ENCODE results near the gene ZDHHC5. TPM values are rescaled to one million over a fixed set of nuclear protein-coding genes. Genes with fewer than 3 reads are reported as not detected.

The ZDHHC5 gene
- 69.2 to 78.2 TPM (median 74.6 TPM) in 5 replicates for total RNA-seq (2022; extraction: Qiagen RNA extraction; ENCODE audit: low read depth)

GRCh38 chr11:57667736-57668433 lies at the start of gene ZDHHC5:
Gene ZDHHC5 (plus strand): TSS chr11:57668114. CDS start chr11:57673091, 4,977 bp downstream.

GRCh38 chr11:57649826-57650738 lies 17.8 kb upstream of the ZDHHC5 start, which contains the start of gene YPEL4:
Gene YPEL4 (minus strand): TSS chr11:57649912. CDS start chr11:57647107, 2,805 bp downstream.

DNA sequence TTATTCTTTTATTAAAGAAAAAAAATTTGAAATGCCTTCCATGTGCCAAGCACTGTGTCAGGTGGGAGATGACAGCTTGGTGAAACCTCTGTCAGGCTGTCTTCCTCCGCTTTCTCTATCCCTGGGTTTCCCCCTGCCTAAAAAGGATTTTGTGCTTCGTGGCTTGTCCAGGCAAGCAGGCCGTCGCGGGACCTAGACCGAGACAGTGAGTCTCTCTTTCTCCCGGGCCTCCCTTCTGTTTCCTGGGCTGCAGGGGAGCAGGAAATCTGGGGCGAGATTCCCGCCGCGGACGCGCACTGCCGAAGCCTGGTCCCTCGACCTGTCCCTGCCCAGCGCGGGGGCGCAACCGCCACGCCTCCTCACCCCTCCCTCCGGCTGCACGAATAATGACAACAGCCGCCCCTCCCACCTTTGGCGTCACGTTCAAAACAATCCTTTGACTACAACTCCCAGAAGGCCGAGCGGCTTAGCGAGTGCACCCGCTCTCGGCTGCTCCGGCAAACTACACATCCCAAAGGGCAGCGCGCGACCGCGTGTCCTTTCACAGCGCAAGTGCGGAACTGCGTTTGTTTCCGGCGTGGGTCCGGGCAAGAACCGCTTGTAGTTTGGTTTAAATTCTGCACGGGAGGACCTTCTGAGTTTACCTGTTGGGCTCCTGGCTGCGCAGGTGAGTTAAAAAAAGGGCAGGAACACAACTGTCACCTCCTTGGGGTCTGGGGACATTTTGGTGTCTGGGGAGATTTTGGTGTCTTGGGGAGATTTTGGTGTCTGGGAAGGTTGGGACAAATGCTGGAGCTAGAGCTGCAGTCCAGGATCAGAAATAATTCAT lies 10.5 kb upstream of the ZDHHC5 start, which contains the start of gene CLP1:
Gene CLP1, plus strand, starts transcription at position 569 of the 829 bp plus-strand sequence. CDS start 1,715 bp downstream, outside the sequence.

GRCh38 chr11:57711414-57712255 lies 43.7 kb downstream of the ZDHHC5 start, which contains the start of gene MED19:
Gene MED19 (minus strand): TSS chr11:57712215. CDS start chr11:57712179, 36 bp downstream.

DNA sequence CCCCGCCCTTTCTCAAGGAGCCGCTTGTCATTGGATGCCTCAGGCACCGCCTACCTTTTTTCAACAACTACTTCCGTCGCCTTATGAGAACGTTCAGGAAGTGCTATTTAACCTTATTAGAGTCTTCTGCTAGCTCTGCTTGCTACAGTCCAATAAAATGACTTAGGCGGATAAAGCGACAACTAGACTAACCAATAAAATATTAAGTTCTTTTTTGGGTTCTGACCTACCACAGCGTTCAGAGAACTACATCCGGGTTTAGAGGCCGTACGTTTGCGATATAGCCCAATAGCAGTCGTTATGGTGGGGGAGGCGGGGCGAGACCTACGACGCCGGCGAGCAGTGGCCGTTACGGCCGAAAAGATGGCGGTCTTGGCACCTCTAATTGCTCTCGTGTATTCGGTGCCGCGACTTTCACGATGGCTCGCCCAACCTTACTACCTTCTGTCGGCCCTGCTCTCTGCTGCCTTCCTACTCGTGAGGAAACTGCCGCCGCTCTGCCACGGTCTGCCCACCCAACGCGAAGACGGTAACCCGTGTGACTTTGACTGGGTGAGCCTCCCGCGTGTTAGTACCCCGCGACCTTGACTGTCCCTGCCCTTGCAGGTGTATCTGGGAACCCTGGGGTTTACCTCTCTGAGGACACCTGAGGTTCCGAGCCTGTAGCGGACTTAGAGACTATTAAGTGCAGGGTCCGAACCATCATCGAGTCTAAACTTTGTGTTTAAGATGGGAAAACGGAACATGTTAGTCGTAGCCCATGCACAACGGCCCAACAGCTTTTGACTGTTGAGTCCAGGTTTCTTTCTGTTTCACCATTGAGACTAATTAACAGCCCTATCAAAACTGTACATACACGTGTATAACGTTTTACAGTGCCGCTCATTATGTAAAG lies 44.6 kb downstream of the ZDHHC5 start, which contains the start of gene TMX2:
Gene TMX2, plus strand, starts transcription at position 338 of the 895 bp plus-strand sequence. Its CDS starts 26 bp downstream, at position 364.

DNA sequence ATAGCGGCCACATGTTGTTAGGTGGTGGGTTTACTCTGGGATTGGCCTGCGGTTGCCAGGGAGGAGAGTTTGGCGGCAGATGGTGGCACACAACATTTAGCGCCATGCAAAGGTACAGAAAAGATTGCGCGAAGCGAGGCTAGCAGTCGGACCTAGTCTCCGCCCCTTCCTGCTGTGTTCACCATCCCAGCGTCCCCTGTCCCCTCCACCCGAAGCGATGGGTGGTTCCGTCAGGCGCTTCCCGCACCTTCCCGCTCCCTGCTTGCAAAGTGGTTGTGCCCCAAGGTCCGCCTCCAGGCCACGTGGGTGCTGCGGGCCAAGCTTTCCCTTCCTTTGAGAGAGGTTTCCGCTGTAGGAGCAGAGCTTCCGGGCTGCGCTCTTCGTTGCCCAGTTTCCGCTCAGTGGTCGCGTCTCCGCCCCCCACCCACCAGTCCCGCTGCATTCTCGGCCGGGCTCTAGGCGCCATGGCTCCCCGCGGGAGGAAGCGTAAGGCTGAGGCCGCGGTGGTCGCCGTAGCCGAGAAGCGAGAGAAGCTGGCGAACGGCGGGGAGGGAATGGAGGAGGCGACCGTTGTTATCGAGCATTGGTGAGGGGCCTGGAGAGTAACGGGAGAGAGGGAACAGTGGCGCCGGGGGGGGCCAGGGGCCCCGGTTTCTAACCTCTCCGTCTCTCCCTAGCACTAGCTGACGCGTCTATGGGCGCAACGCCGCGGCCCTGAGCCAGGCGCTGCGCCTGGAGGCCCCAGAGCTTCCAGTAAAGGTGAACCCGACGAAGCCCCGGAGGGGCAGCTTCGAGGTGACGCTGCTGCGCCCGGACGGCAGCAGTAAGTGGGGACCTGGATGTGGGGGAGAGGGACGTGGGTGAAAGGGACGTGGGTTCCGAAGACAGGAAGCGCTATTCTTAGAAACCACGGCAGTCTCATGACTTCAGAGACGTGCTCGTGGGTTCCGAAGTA lies 73.5 kb downstream of the ZDHHC5 start, which contains the start of gene SELENOH:
Gene SELENOH, plus strand, starts transcription at position 360 of the 955 bp plus-strand sequence. Its CDS starts 105 bp downstream, at position 465.

Other genes starting within 250 kb of the ZDHHC5 start
- gene SLC43A3, start 241.0 kb upstream of the ZDHHC5 start, total RNA-seq (2022; extraction: Qiagen RNA extraction; ENCODE audit: low read depth): 0.28 to 0.74 TPM (median 0.33 TPM) in 5 replicates
- 72.6 to 128 TPM (median 115 TPM) in 5 replicates for gene RTN4RL2, start 207.6 kb upstream of the ZDHHC5 start, total RNA-seq (2022; extraction: Qiagen RNA extraction; ENCODE audit: low read depth)
- gene SLC43A1, start 152.4 kb upstream of the ZDHHC5 start, total RNA-seq (2022; extraction: Qiagen RNA extraction; ENCODE audit: low read depth): 2.8 to 4.0 TPM (median 3.8 TPM) in 5 replicates
- gene TIMM10, start 137.4 kb upstream of the ZDHHC5 start, total RNA-seq (2022; extraction: Qiagen RNA extraction; ENCODE audit: low read depth): 159 to 183 TPM (median 179 TPM) in 5 replicates
- not detected in 5 replicates for gene SMTNL1, start 130.5 kb upstream of the ZDHHC5 start, total RNA-seq (2022; extraction: Qiagen RNA extraction; ENCODE audit: low read depth)
- 27.0 to 32.5 TPM (median 30.1 TPM) in 5 replicates for gene UBE2L6, start 100.4 kb upstream of the ZDHHC5 start, total RNA-seq (2022; extraction: Qiagen RNA extraction; ENCODE audit: low read depth)
- 0.37 to 1.1 TPM (median 0.64 TPM) in 5 replicates for gene SERPING1, start 70.4 kb upstream of the ZDHHC5 start, total RNA-seq (2022; extraction: Qiagen RNA extraction; ENCODE audit: low read depth)
- 0.16 to 0.43 TPM (median 0.32 TPM) in 5 replicates for gene YPEL4, start 18.2 kb upstream of the ZDHHC5 start, total RNA-seq (2022; extraction: Qiagen RNA extraction; ENCODE audit: low read depth)
- 28.0 to 33.4 TPM (median 30.8 TPM) in 5 replicates for gene CLP1, start 10.4 kb upstream of the ZDHHC5 start, total RNA-seq (2022; extraction: Qiagen RNA extraction; ENCODE audit: low read depth)
- 23.5 to 33.9 TPM (median 32.1 TPM) in 5 replicates for gene MED19, start 44.1 kb downstream of the ZDHHC5 start, total RNA-seq (2022; extraction: Qiagen RNA extraction; ENCODE audit: low read depth)
- gene TMX2, start 44.5 kb downstream of the ZDHHC5 start, total RNA-seq (2022; extraction: Qiagen RNA extraction; ENCODE audit: low read depth): 153 to 171 TPM (median 156 TPM) in 5 replicates
- gene SELENOH, start 73.4 kb downstream of the ZDHHC5 start, total RNA-seq (2022; extraction: Qiagen RNA extraction; ENCODE audit: low read depth): 109 to 155 TPM (median 142 TPM) in 5 replicates
- not detected in 5 replicates for gene BTBD18, start 83.7 kb downstream of the ZDHHC5 start, total RNA-seq (2022; extraction: Qiagen RNA extraction; ENCODE audit: low read depth)
- 56.8 to 69.6 TPM (median 66.6 TPM) in 5 replicates for gene CTNND1, start 93.7 kb downstream of the ZDHHC5 start, total RNA-seq (2022; extraction: Qiagen RNA extraction; ENCODE audit: low read depth)